Heart right ventricle (tissue), 16 donors: Measurements from ENCODE around the gene AUTS2. TPM values are rescaled to one million over a fixed set of nuclear protein-coding genes. Genes with fewer than 3 reads are reported as not detected.

Experiments
- ATAC-seq, 8 donors: fragments of 200-7000 bp; cut with Tn5 transposase; one replicate each; pipeline ENCODE4 v1.9.1; 2020; ENCODE audit warnings: mild to moderate bottlenecking in 8 of 8, moderate library complexity in 8 of 8, moderate number of reproducible peaks in 1 of 8
- DNase-seq, 2 donors: peaks; one replicate each; pipeline ENCODE4 v3.0.0-alpha.2; 2020
- H3K27ac ChIP-seq, 10 donors: fragments of 200-600 bp; sonication (generic) in 2 of 10; one replicate each; pipeline versions ENCODE4 v1.5.0 to v1.8.0; 2020 to 2022; ENCODE audit warnings: mild to moderate bottlenecking in 3 of 10
- H3K27me3 ChIP-seq, 7 donors: fragments of 200-600 bp; one replicate each; pipeline ENCODE4 v1.8.0; 2021 to 2022; ENCODE audit warnings: mild to moderate bottlenecking in 2 of 7
- H3K36me3 ChIP-seq, 9 donors: fragments of 200-600 bp; sonication (generic) in 1 of 9; one replicate each; pipeline versions ENCODE4 v1.5.0 to v1.8.0; 2020 to 2022; ENCODE audit warnings: mild to moderate bottlenecking in 2 of 9
- H3K4me1 ChIP-seq, 9 donors: fragments of 200-600 bp; sonication (generic) in 1 of 9; one replicate each; pipeline versions ENCODE4 v1.5.0 to v1.8.0; 2020 to 2022; ENCODE audit warnings: mild to moderate bottlenecking in 4 of 9
- H3K4me3 ChIP-seq, 10 donors: fragments of 200-600 bp; sonication (generic) in 2 of 10; one replicate each; pipeline versions ENCODE4 v1.5.0 to v1.8.0; 2020 to 2022; ENCODE audit warnings: mild to moderate bottlenecking in 7 of 10, moderate library complexity in 2 of 10
- H3K9me3 ChIP-seq, 11 donors: fragments of 200-600 bp in 10 of 11; sonication (generic) in 2 of 11; one replicate each; pipeline versions ENCODE4 v1.5.0 to v1.8.0; 2013 to 2022; ENCODE audit warnings: mild to moderate bottlenecking in 2 of 11, control low read depth in 1 of 11, moderate library complexity in 1 of 11
- CTCF ChIP-seq, 9 donors: fragments of 200-600 bp; sonication (generic) in 2 of 9; IDR thresholded peaks; one replicate each; pipeline versions ENCODE4 v1.5.0 to v1.8.0; 2021 to 2022; ENCODE audit warnings: antibody characterized with exemption in 9 of 9, mild to moderate bottlenecking in 5 of 9, moderate library complexity in 1 of 9
- WGBS, 2 donors: extraction: QIAGEN DNeasy Blood & Tissue Kit; methylation state at CpG; one replicate each; pipeline ENCODE4 v1.1.7; 2013; ENCODE audit warnings: inconsistent platforms in 1 of 2; 5-methylcytosine and 5-hydroxymethylcytosine counted together
- intact Hi-C, 10 donors: fragments of 100-400 bp; cut with DNase I; formaldehyde crosslinking; loops; one replicate each; pipeline versions ENCODE4 v1.11.1 to v1.14.2; 2022
- polyA plus RNA-seq, 2 donors: library from polyadenylated mRNA; stranded (reverse); fragments of 200-250 nt; gene quantifications; one replicate each; pipeline ENCODE4 v1.2.3, GENCODE V29; 2013
- total RNA-seq, 10 donors: library from RNA; stranded (reverse); fragmentation: NEBNext Ultra II Directional in 3 of 10; extraction: Animal tissue kit (Norgen Biotek cat#: 25700) in 3 of 10; gene quantifications; one replicate each; pipeline versions ENCODE4 v1.2.1 to v1.2.4, GENCODE V29; 2021 to 2023
- donor health status: Arrhythmogenic right ventricular cardiomyopathy.
- donor health status: ischemic (EF 13 %, LVEDD 7.1; RV severe dilation, severe dysfunction).
- donor health status: healthy with polysubstance abuse.
- donor health status: DM: no; HTN: yes; CAD: no.
- donor health status: DM: no; HTN: no; CAD: no.
- donor health status: ischemic (EF 25% LVEDD 6.9; RV normal size, moderate dysfunction).
- donor health status: ischemic (EF 25% LVEDD 5.7; RV mildly dilated, moderate dysfunction).
- donor health status: healthy.
- donor health status: DM: yes; HTN: yes; CAD: no.
- donor health status: Ischemic cardiomyopathy.
- donor health status: ischemic (EF 35%, LVEDD 5.7; RV mildly dilated, moderate dysfunction).
- donor health status: nonischemic (EF 11% LVEDD 7.7; RV severe dilation, severe dysfunction).
- donor health status: DM: yes; HTN: yes; CAD: no.
- donor health status: PGD.
- donor health status: ischemic (EF 29% LVEDD 5.4; RV normal size, mild dysfunction).
- donor health status: nonischemic (EF 23%, LVEDD 6.1; RV moderate dilation, normal function).

The AUTS2 gene
- total and polyA plus RNA-seq, 12 donors, result 1.6 to 11.2 (median 7.3) TPM

GRCh38 chr7:70676243-70676642 lies 1078.0 kb downstream of the AUTS2 start:
- H3K27me3 ChIP-seq, result no peaks in the 10 kb centered on the region
- peaks cover 0 to 18% (median 0%) of the 10 kb centered on the region in 9 donors for H3K4me1 ChIP-seq
- H3K4me3 ChIP-seq, result no peak overlapping the region
- DNase-seq (no peak), ATAC-seq (no peak)
- H3K27ac ChIP-seq, result no peak overlapping the region
- intact Hi-C loops, result no loop called here
- TF ChIP-seq CTCF (IDR thresholded peaks at IDR 0.05), result no peak
- no peaks in the 10 kb centered on the region for H3K9me3 ChIP-seq
- H3K36me3 ChIP-seq, result no peaks in the 10 kb centered on the region
- WGBS, 2 donors, result 95 to 97% methylated on average over 5 of the region's 5 CpGs

GRCh38 chr7:70678621-70679251 lies 1080.5 kb downstream of the AUTS2 start:
- peak overlapping the region in 1 of 10 donors; percentile 32 for H3K27ac ChIP-seq
- intact Hi-C loops, result no loop called here
- no peak for TF ChIP-seq CTCF (IDR thresholded peaks at IDR 0.05)
- DNase-seq (no peak), ATAC-seq (no peak)
- 89 to 91% methylated on average over 4 of the region's 4 CpGs for WGBS, 2 donors
- no peaks in the 10 kb centered on the region for H3K36me3 ChIP-seq
- no peaks in the 10 kb centered on the region for H3K9me3 ChIP-seq
- no peaks in the 10 kb centered on the region for H3K27me3 ChIP-seq
- peaks cover 0 to 28% (median 0%) of the 10 kb centered on the region in 9 donors for H3K4me1 ChIP-seq
- no peak overlapping the region for H3K4me3 ChIP-seq

GRCh38 chr7:70679661-70680060 lies 1081.4 kb downstream of the AUTS2 start:
- no peak overlapping the region for H3K4me3 ChIP-seq
- no peak for TF ChIP-seq CTCF (IDR thresholded peaks at IDR 0.05)
- ATAC-seq (peak in 1 of 8 donors; percentile 38), DNase-seq (no peak)
- H3K27ac ChIP-seq, result peak overlapping the region in 1 of 10 donors; percentile 52
- WGBS, 2 donors, result 85% methylated on average over 4 of the region's 4 CpGs
- intact Hi-C loops, result no loop called here
- H3K36me3 ChIP-seq, result no peaks in the 10 kb centered on the region
- H3K4me1 ChIP-seq, result peaks cover 0 to 28% (median 0%) of the 10 kb centered on the region in 9 donors
- H3K9me3 ChIP-seq, result no peaks in the 10 kb centered on the region
- H3K27me3 ChIP-seq, result no peaks in the 10 kb centered on the region

GRCh38 chr7:70680306-70680705 lies 1082.0 kb downstream of the AUTS2 start:
- Histone ChIP-seq H3K27me3 (no peaks in the 10 kb centered on the region), H3K36me3 (no peaks in the 10 kb centered on the region), H3K4me1 (peaks cover 0 to 28% (median 0%) of the 10 kb centered on the region in 9 donors), H3K27ac (peak overlapping the region in 1 of 10 donors; percentile 52), H3K4me3 (no peak overlapping the region), H3K9me3 (no peaks in the 10 kb centered on the region)
- no peak for TF ChIP-seq CTCF (IDR thresholded peaks at IDR 0.05)
- 95 to 96% methylated on average over 4 of the region's 4 CpGs for WGBS, 2 donors
- DNase-seq (no peak), ATAC-seq (no peak)
- intact Hi-C loops, result no loop called here
